Measurements from ENCODE around the gene CCDC88C. TPM values are rescaled to one million over a fixed set of nuclear protein-coding genes. Genes with fewer than 3 reads are reported as not detected.

CCDC88C gene
- total RNA-seq, 6 donors from 2014 or later, result 33.1 to 119 (median 54.5) TPM

DNA sequence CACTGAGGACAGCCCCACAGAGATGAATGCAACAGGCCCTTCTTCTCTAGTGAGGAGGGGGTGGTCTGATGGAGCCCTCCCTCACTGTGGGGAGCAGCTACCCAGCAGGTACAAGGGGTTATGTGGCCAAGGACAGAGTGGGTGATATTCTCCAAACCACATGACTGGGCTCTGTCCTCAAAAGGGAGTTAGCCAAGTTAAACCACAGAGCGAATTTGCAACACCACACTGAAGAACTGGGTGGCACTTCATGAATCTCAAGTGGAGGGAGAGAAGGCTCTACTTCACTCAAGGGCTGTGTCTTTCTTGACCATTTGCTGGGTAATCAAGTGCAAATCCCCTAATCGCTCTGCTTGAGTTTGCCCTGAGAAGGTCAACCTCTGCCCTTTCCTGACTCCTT, 185.6 kb downstream of the CCDC88C start:
- TF ChIP-seq EP300 (IDR thresholded peaks at IDR 0.05), result no peak
- peak in 1 of 2 donors; percentile 38 for TF ChIP-seq POLR2AphosphoS5 (IDR thresholded peaks at IDR 0.05)
- ATAC-seq (ENCODE audit: low FRiP score in 2 of 2), result peak; percentile 35 to 58
- H3K27ac ChIP-seq, result peak overlapping the region; percentile 49 to 75 (median 68)

GRCh38 chr14:91231446-91231845, 186.2 kb downstream of the CCDC88C start:
- H3K36me3 ChIP-seq, result peaks cover 0 to 16% (median 0%) of the 10 kb centered on the region in 4 donors
- DNase-seq (no peak), ATAC-seq (ENCODE audit: low FRiP score in 2 of 2) (no peak)
- WGBS, 2 donors, result 43 to 57% methylated on average over 3 of the region's 3 CpGs
- TF ChIP-seq POLR2A (IDR thresholded peaks at IDR 0.05), result no peak
- peak in 1 of 2 donors; percentile 34 for TF ChIP-seq POLR2AphosphoS5 (IDR thresholded peaks at IDR 0.05)
- peak overlapping the region; percentile 49 to 75 (median 68) for H3K27ac ChIP-seq
- no peak overlapping the region for H3K4me3 ChIP-seq
- H3K4me1 ChIP-seq, result peaks cover 28 to 60% (median 42%) of the 10 kb centered on the region in 4 donors
- no peaks in the 10 kb centered on the region for H3K27me3 ChIP-seq
- H3K9me3 ChIP-seq, result peaks cover 0 to 5% (median 0%) of the 10 kb centered on the region in 4 donors

More for the DNA sequence above, 185.6 kb downstream of the CCDC88C start:
- Histone ChIP-seq H3K4me1 (peaks cover 28 to 57% (median 42%) of the 10 kb centered on the region in 4 donors), H3K9me3 (peaks cover 0 to 5% (median 0%) of the 10 kb centered on the region in 4 donors), H3K4me3 (no peak overlapping the region), H3K36me3 (peaks cover 0 to 16% (median 0%) of the 10 kb centered on the region in 4 donors), H3K27me3 (no peaks in the 10 kb centered on the region)
- 53 to 65% methylated on average over 2 of the region's 2 CpGs for WGBS, 2 donors
- peak in 1 of 2 donors; percentile 59 for DNase-seq

DNA sequence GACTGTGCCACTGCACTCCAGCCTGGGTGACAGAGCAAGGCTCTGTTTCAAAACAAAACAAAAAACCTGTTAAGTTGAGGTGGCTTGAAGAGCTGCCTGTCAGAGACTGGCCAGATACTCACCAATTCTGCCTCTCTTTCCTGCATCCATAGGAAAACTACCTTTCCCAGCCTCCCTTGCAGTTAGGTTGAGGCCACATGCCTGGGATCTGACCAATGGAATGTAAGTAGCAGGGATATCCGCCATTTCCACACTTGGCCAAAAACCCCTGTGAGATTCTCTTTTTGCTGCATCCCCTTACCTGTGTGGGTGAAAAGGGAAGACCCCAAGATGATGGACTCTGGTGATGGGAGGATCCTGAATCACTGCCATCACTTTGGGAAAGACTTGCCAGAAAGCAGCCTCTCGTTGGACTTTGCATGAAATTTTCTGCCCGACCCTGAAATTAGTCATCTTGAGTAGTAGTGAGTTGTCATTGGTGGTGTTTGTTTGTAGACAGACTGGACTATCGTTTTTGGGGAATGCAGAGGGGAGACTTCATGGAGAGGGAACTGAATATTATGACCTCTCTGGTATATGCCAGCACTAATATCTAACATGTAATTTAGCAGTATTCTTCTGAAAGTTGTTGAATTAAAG, 187.1 kb downstream of the CCDC88C start:
- Histone ChIP-seq H3K4me1 (peaks cover 28 to 62% (median 42%) of the 10 kb centered on the region in 4 donors), H3K4me3 (no peak overlapping the region), H3K36me3 (peaks cover 0 to 16% (median 0%) of the 10 kb centered on the region in 4 donors), H3K27me3 (no peaks in the 10 kb centered on the region), H3K9me3 (peaks cover 0 to 5% (median 0%) of the 10 kb centered on the region in 4 donors), H3K27ac (peak overlapping the region in 3 of 4 donors; percentile 46 to 69 (median 68))
- ATAC-seq (ENCODE audit: low FRiP score in 2 of 2) (no peak), DNase-seq (no peak)
- WGBS, 2 donors, result 82 to 98% methylated on average over 4 of the region's 4 CpGs
- TF ChIP-seq POLR2AphosphoS5 (IDR thresholded peaks at IDR 0.05) (no peak), POLR2A (IDR thresholded peaks at IDR 0.05) (no peak), EP300 (IDR thresholded peaks at IDR 0.05) (no peak)

DNA sequence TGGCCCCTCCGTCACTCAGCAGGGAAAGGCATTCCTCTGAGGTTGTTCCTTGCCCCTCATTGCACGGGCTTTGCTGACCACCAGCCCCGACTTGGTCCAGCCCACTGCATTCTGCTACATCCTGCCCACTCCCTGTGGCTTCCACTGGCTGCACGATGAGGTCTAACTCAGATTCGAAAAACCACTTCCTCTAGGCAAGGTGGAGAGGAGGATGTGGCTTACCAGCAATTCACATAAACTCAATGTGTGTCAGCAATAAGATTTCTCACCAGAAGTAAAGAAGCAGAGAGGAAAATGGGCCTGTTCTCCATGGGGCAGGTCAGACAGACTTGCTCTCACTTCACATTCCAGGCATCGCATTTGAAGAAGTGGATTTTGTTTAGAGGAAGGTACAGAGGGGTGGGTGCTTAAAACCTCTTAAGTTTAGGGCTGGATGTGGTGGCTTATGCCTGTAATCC, 187.8 kb downstream of the CCDC88C start:
- DNase-seq, result no peak
- Histone ChIP-seq H3K9me3 (peaks cover 0 to 5% (median 0%) of the 10 kb centered on the region in 4 donors), H3K4me1 (peaks cover 28 to 70% (median 47%) of the 10 kb centered on the region in 4 donors), H3K27me3 (no peaks in the 10 kb centered on the region), H3K4me3 (no peak overlapping the region), H3K36me3 (peaks cover 0 to 21% (median 3%) of the 10 kb centered on the region in 4 donors), H3K27ac (peak overlapping the region in 2 of 4 donors; percentile 41 to 46)
- no peak for TF ChIP-seq EP300 (IDR thresholded peaks at IDR 0.05)
- no peak for TF ChIP-seq CTCF (IDR thresholded peaks at IDR 0.05)
- peak in 1 of 4 donors; percentile 18 for TF ChIP-seq POLR2A (IDR thresholded peaks at IDR 0.05)
- TF ChIP-seq POLR2AphosphoS5 (IDR thresholded peaks at IDR 0.05), result peak in 1 of 2 donors; percentile 59
- WGBS, 2 donors, result 49 to 69% methylated on average over 6 of the region's 6 CpGs
- ATAC-seq (ENCODE audit: low FRiP score in 2 of 2), result peak in 1 of 2 donors; percentile 29

DNA sequence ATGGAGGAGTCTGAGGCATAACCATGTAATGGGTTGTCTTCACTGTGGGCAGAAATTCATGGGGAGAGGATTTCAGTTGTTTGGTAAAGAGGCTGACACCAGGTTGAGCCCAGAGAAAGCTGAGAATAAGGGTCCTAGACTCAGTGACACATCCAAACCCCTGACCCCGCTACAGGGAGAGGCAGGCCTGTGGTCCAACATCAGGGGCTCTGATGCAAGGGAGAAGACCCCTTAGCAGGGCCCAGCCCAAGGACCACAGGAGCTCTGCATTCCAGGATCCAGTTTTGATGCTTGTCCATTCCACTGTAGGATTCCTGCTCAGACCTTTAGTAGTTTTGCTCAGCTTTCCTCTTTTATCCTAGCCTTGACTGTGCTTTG, 188.6 kb downstream of the CCDC88C start:
- peaks cover 28 to 74% (median 52%) of the 10 kb centered on the region in 4 donors for H3K4me1 ChIP-seq
- WGBS, 2 donors, result 67 to 89% methylated on average over 1 of the region's 1 CpG
- TF ChIP-seq POLR2A (IDR thresholded peaks at IDR 0.05), result no peak
- TF ChIP-seq POLR2AphosphoS5 (IDR thresholded peaks at IDR 0.05), result no peak
- TF ChIP-seq EP300 (IDR thresholded peaks at IDR 0.05), result no peak
- TF ChIP-seq CTCF (IDR thresholded peaks at IDR 0.05), result no peak
- H3K9me3 ChIP-seq, result peaks cover 0 to 5% (median 0%) of the 10 kb centered on the region in 4 donors
- ATAC-seq (ENCODE audit: low FRiP score in 2 of 2), result no peak
- peaks cover 0 to 18% (median 5%) of the 10 kb centered on the region in 4 donors for H3K36me3 ChIP-seq
- no peaks in the 10 kb centered on the region for H3K27me3 ChIP-seq
- no peak for DNase-seq
- H3K4me3 ChIP-seq, result no peak overlapping the region
- no peak overlapping the region for H3K27ac ChIP-seq

Measured in upper lobe of left lung (tissue), 6 donors.